Upper lobe of left lung (tissue), 6 donors: ENCODE measurements around the gene SF3B6. TPM values are rescaled to one million over a fixed set of nuclear protein-coding genes. Genes with fewer than 3 reads are reported as not detected.

Source experiments
- ATAC-seq, 2 donors: fragments of 200-7000 bp; cut with Tn5 transposase; one replicate each; pipeline ENCODE4 v1.9.1; 2022; ENCODE audit warnings: mild to moderate bottlenecking in 2 of 2, moderate library complexity in 2 of 2; ENCODE audit not compliant: low FRiP score in 2 of 2
- DNase-seq, 2 donors: peaks; one replicate each; pipeline ENCODE4 v3.0.0-alpha.2; 2019 to 2020
- H3K27ac ChIP-seq, 4 donors: fragments of 200-600 bp; sonication (generic); one replicate each; pipeline ENCODE4 v1.5.1; 2016 to 2019
- H3K27me3 ChIP-seq, 4 donors: fragments of 200-600 bp; sonication (generic); one replicate each; pipeline ENCODE4 v1.5.1; 2017 to 2019
- H3K36me3 ChIP-seq, 4 donors: fragments of 200-600 bp; sonication (generic); one replicate each; pipeline ENCODE4 v1.5.1; 2016 to 2019
- H3K4me1 ChIP-seq, 4 donors: fragments of 200-600 bp; sonication (generic); one replicate each; pipeline ENCODE4 v1.5.1; 2018 to 2019
- H3K4me3 ChIP-seq, 4 donors: fragments of 200-600 bp; sonication (generic); one replicate each; pipeline ENCODE4 v1.5.1; 2017 to 2019; ENCODE audit warnings: mild to moderate bottlenecking in 2 of 4, moderate library complexity in 1 of 4
- H3K9me3 ChIP-seq, 4 donors: fragments of 200-600 bp; sonication (generic); one replicate each; pipeline ENCODE4 v1.5.1; 2018 to 2019
- EP300 ChIP-seq, 4 donors: sonication (generic); formaldehyde crosslinking; IDR thresholded peaks; one replicate each; pipeline ENCODE4 v1.5.1; 2017; ENCODE audit warnings: antibody characterized with exemption in 4 of 4, control low read depth in 2 of 4
- POLR2A ChIP-seq, 4 donors: fragments of 450-650 bp; IDR thresholded peaks; one replicate each; pipeline ENCODE4 v1.5.1; 2016 to 2017; ENCODE audit warnings: antibody characterized with exemption in 4 of 4, mild to moderate bottlenecking in 2 of 4
- POLR2AphosphoS5 ChIP-seq, 2 donors: sonication (generic); formaldehyde crosslinking; IDR thresholded peaks; one replicate each; pipeline ENCODE4 v1.5.1; 2017; ENCODE audit warnings: antibody characterized with exemption in 2 of 2
- WGBS, 2 donors: methylation state at CpG; one replicate each; pipeline ENCODE4 v1.1.5; 2017 to 2018; 5-methylcytosine and 5-hydroxymethylcytosine counted together
- total RNA-seq, 6 donors: library from RNA; depleted of rRNA in 4 of 6; stranded (reverse); fragments of >200 nt in 4 of 6; gene quantifications; one replicate each; pipeline versions ENCODE4 v1.1.0 to v1.2.1, GENCODE V29; 2016 to 2021
- TF ChIP-seq, protein P1 (sequence below), 6 experiments: fragments of 450-650 bp in 4 of 6; fragments of 200-600 bp in 2 of 6; sonication (generic) in 2 of 6; IDR thresholded peaks; one replicate each; pipeline ENCODE4 v1.5.1; 2016 to 2019; ENCODE audit warnings: antibody characterized with exemption in 6 of 6
- donor health status: DM: no; HTN: no; CAD: no; lungs with moderate emphysema.
- donor health status: DM: no; HTN: yes; CAD: no; lungs with severe emphysema.

The SF3B6 gene
- total RNA-seq: 10 to 100 TPM; 38.8 to 93.7 (median 64.7) TPM

- Histone ChIP-seq H3K27ac (peak within 1 kb of the TSS; percentile 90 to 97 (median 94)), H3K4me3 (peak within 1 kb of the TSS; percentile 59 to 86 (median 64)), H3K36me3 (peaks cover 12 to 39% (median 17%) of the 10 kb centered on the region in 4 donors), H3K9me3 (no peaks in the 10 kb centered on the region), H3K4me1 (peaks cover 16 to 37% (median 21%) of the 10 kb centered on the region in 4 donors), H3K27me3 (no peaks in the 10 kb centered on the region)
- ATAC-seq: peak; percentile 96 to 98
- WGBS, 2 donors: 0 to 1% methylated on average over 36 to 64 of the region's 64 CpGs
- peak; percentile 98 to 100 for DNase-seq
- TF ChIP-seq POLR2A (IDR thresholded peaks at IDR 0.05) (peak in 2 of 4 donors; percentile 67 to 82), POLR2AphosphoS5 (IDR thresholded peaks at IDR 0.05) (peak; percentile 92 to 93), EP300 (IDR thresholded peaks at IDR 0.05) (peak in 1 of 4 donors; percentile 4)
- TF ChIP-seq, protein P1, sequence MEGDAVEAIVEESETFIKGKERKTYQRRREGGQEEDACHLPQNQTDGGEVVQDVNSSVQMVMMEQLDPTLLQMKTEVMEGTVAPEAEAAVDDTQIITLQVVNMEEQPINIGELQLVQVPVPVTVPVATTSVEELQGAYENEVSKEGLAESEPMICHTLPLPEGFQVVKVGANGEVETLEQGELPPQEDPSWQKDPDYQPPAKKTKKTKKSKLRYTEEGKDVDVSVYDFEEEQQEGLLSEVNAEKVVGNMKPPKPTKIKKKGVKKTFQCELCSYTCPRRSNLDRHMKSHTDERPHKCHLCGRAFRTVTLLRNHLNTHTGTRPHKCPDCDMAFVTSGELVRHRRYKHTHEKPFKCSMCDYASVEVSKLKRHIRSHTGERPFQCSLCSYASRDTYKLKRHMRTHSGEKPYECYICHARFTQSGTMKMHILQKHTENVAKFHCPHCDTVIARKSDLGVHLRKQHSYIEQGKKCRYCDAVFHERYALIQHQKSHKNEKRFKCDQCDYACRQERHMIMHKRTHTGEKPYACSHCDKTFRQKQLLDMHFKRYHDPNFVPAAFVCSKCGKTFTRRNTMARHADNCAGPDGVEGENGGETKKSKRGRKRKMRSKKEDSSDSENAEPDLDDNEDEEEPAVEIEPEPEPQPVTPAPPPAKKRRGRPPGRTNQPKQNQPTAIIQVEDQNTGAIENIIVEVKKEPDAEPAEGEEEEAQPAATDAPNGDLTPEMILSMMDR (IDR thresholded peaks at IDR 0.05): peak in 1 of 6 experiments; percentile 10
These were observed at the start of gene SF3B6 for GRCh38 chr2:24075915-24076848. Gene SF3B6, minus strand, starts transcription at chr2:24076326. Its CDS starts 97 bp downstream, at chr2:24076229.

- Histone ChIP-seq H3K27ac (peak overlapping the region; percentile 89 to 94 (median 90)), H3K27me3 (no peaks in the 10 kb centered on the region), H3K4me1 (peaks cover 10 to 15% (median 12%) of the 10 kb centered on the region in 4 donors), H3K36me3 (no peaks in the 10 kb centered on the region), H3K9me3 (no peaks in the 10 kb centered on the region), H3K4me3 (peak overlapping the region; percentile 53 to 80 (median 69))
- WGBS, 2 donors: 11% methylated on average over 7 to 8 of the region's 9 CpGs
- no peak for ATAC-seq
- no peak for DNase-seq
- TF ChIP-seq, protein P1 (IDR thresholded peaks at IDR 0.05): no peak
- TF ChIP-seq POLR2A (IDR thresholded peaks at IDR 0.05) (no peak), POLR2AphosphoS5 (IDR thresholded peaks at IDR 0.05) (no peak), EP300 (IDR thresholded peaks at IDR 0.05) (no peak)
These were observed 47.9 kb upstream of the SF3B6 start for GRCh38 chr2:24123922-24124580.

- WGBS, 2 donors: 0% methylated on average over 7 to 17 of the region's 103 CpGs
- DNase-seq (peak; percentile 94 to 97), ATAC-seq (peak; percentile 96 to 98)
- H3K4me3 ChIP-seq: peak within 1 kb of the TSS; percentile 53 to 80 (median 69)
- peak within 1 kb of the TSS; percentile 89 to 94 (median 90) for H3K27ac ChIP-seq
- peaks cover 10 to 15% (median 12%) of the 10 kb centered on the region in 4 donors for H3K4me1 ChIP-seq
- H3K9me3 ChIP-seq: no peaks in the 10 kb centered on the region
- TF ChIP-seq POLR2A (IDR thresholded peaks at IDR 0.05) (peak in 3 of 4 donors; percentile 60 to 93 (median 87)), EP300 (IDR thresholded peaks at IDR 0.05) (no peak), POLR2AphosphoS5 (IDR thresholded peaks at IDR 0.05) (peak; percentile 79 to 85)
- TF ChIP-seq, protein P1 (IDR thresholded peaks at IDR 0.05): peak in 2 of 6 experiments; percentile 13 to 36
- no peaks in the 10 kb centered on the region for H3K27me3 ChIP-seq
- no peaks in the 10 kb centered on the region for H3K36me3 ChIP-seq
These were observed 47.2 kb upstream of the SF3B6 start, which contains the start of the genes FAM228B and PFN4 for GRCh38 chr2:24123195-24123921. Gene FAM228B, plus strand, starts transcription at chr2:24123469. Its CDS starts 893 bp downstream, at chr2:24124362. Gene PFN4, minus strand, starts transcription at chr2:24123334. Its CDS starts 799 bp downstream, at chr2:24122535.
